ENCODE data around the gene NTM.

The NTM gene

GRCh38 chr11:131468565-131468964, 98.2 kb downstream of the NTM start:
- TF ChIP-seq TAF1 (IDR thresholded peaks at IDR 0.05; ENCODE audit: borderline replicate concordance, low read depth, low read length) (no peak), POLR2AphosphoS5 (IDR thresholded peaks at IDR 0.05; ENCODE audit: low read depth, low read length) (no peak), POLR2A (IDR thresholded peaks at IDR 0.05; ENCODE audit: low read depth, low read length) (no peak)
- no peak for FAIRE-seq
- DNase-seq (ENCODE audit: insufficient read length), result no peak

GRCh38 chr11:131470216-131470925, 100.0 kb downstream of the NTM start:
- no peak for DNase-seq (ENCODE audit: insufficient read length)
- no peak for FAIRE-seq

GRCh38 chr11:131471976-131472375, 101.6 kb downstream of the NTM start:
- TF ChIP-seq TAF1 (IDR thresholded peaks at IDR 0.05; ENCODE audit: borderline replicate concordance, low read depth, low read length) (no peak), POLR2A (IDR thresholded peaks at IDR 0.05; ENCODE audit: low read depth, low read length) (no peak), POLR2AphosphoS5 (IDR thresholded peaks at IDR 0.05; ENCODE audit: low read depth, low read length) (no peak)
- no peak for DNase-seq (ENCODE audit: insufficient read length)
- FAIRE-seq, result no peak

More at GRCh38 chr11:131470216-131470925, 100.0 kb downstream of the NTM start:
- TF ChIP-seq POLR2A (IDR thresholded peaks at IDR 0.05; ENCODE audit: low read depth, low read length) (no peak), TAF1 (IDR thresholded peaks at IDR 0.05; ENCODE audit: borderline replicate concordance, low read depth, low read length) (no peak), POLR2AphosphoS5 (IDR thresholded peaks at IDR 0.05; ENCODE audit: low read depth, low read length) (no peak)

- TF ChIP-seq POLR2A (IDR thresholded peaks at IDR 0.05; ENCODE audit: low read depth, low read length) (no peak), TAF1 (IDR thresholded peaks at IDR 0.05; ENCODE audit: borderline replicate concordance, low read depth, low read length) (no peak), POLR2AphosphoS5 (IDR thresholded peaks at IDR 0.05; ENCODE audit: low read depth, low read length) (no peak)
- FAIRE-seq, result no peak
These were observed 104.5 kb downstream of the NTM start for GRCh38 chr11:131474947-131475346.

GRCh38 chr11:131476266-131476665, 105.9 kb downstream of the NTM start:
- no peak for FAIRE-seq
- DNase-seq (ENCODE audit: insufficient read length), result no peak
- TF ChIP-seq TAF1 (IDR thresholded peaks at IDR 0.05; ENCODE audit: borderline replicate concordance, low read depth, low read length) (no peak), POLR2A (IDR thresholded peaks at IDR 0.05; ENCODE audit: low read depth, low read length) (no peak), POLR2AphosphoS5 (IDR thresholded peaks at IDR 0.05; ENCODE audit: low read depth, low read length) (no peak)

More at GRCh38 chr11:131474947-131475346, 104.5 kb downstream of the NTM start:
- no peak for DNase-seq (ENCODE audit: insufficient read length)

GRCh38 chr11:131478341-131478740, 107.9 kb downstream of the NTM start:
- FAIRE-seq, result no peak

GRCh38 chr11:131481303-131481702, 110.9 kb downstream of the NTM start:
- FAIRE-seq (no peak), DNase-seq (ENCODE audit: insufficient read length) (no peak)
- TF ChIP-seq POLR2AphosphoS5 (IDR thresholded peaks at IDR 0.05; ENCODE audit: low read depth, low read length) (no peak), TAF1 (IDR thresholded peaks at IDR 0.05; ENCODE audit: borderline replicate concordance, low read depth, low read length) (no peak), POLR2A (IDR thresholded peaks at IDR 0.05; ENCODE audit: low read depth, low read length) (no peak)

More at GRCh38 chr11:131478341-131478740, 107.9 kb downstream of the NTM start:
- no peak for TF ChIP-seq TAF1 (IDR thresholded peaks at IDR 0.05; ENCODE audit: borderline replicate concordance, low read depth, low read length)
- TF ChIP-seq POLR2A (IDR thresholded peaks at IDR 0.05; ENCODE audit: low read depth, low read length), result no peak
- no peak for DNase-seq (ENCODE audit: insufficient read length)

GRCh38 chr11:131481971-131482370, 111.6 kb downstream of the NTM start:
- FAIRE-seq (no peak), DNase-seq (ENCODE audit: insufficient read length) (no peak)
- TF ChIP-seq POLR2AphosphoS5 (IDR thresholded peaks at IDR 0.05; ENCODE audit: low read depth, low read length), result no peak

- no peak for TF ChIP-seq TAF1 (IDR thresholded peaks at IDR 0.05; ENCODE audit: borderline replicate concordance, low read depth, low read length)
- DNase-seq (ENCODE audit: insufficient read length) (no peak), FAIRE-seq (no peak)
These were observed 113.0 kb downstream of the NTM start for GRCh38 chr11:131483453-131483852.

- TF ChIP-seq TAF1 (IDR thresholded peaks at IDR 0.05; ENCODE audit: borderline replicate concordance, low read depth, low read length) (no peak), POLR2AphosphoS5 (IDR thresholded peaks at IDR 0.05; ENCODE audit: low read depth, low read length) (no peak), POLR2A (IDR thresholded peaks at IDR 0.05; ENCODE audit: low read depth, low read length) (no peak)
- FAIRE-seq, result no peak
These were observed 113.5 kb downstream of the NTM start for GRCh38 chr11:131483877-131484276.

GRCh38 chr11:131486100-131486499, 115.7 kb downstream of the NTM start:
- DNase-seq (ENCODE audit: insufficient read length) (no peak), FAIRE-seq (no peak)
- TF ChIP-seq TAF1 (IDR thresholded peaks at IDR 0.05; ENCODE audit: borderline replicate concordance, low read depth, low read length), result no peak
- no peak for TF ChIP-seq POLR2AphosphoS5 (IDR thresholded peaks at IDR 0.05; ENCODE audit: low read depth, low read length)
- no peak for TF ChIP-seq POLR2A (IDR thresholded peaks at IDR 0.05; ENCODE audit: low read depth, low read length)

More at GRCh38 chr11:131483877-131484276, 113.5 kb downstream of the NTM start:
- no peak for DNase-seq (ENCODE audit: insufficient read length)

- DNase-seq (ENCODE audit: insufficient read length) (no peak), FAIRE-seq (no peak)
- no peak for TF ChIP-seq TAF1 (IDR thresholded peaks at IDR 0.05; ENCODE audit: borderline replicate concordance, low read depth, low read length)
- TF ChIP-seq POLR2A (IDR thresholded peaks at IDR 0.05; ENCODE audit: low read depth, low read length), result no peak
- TF ChIP-seq POLR2AphosphoS5 (IDR thresholded peaks at IDR 0.05; ENCODE audit: low read depth, low read length), result no peak
These were observed 116.7 kb downstream of the NTM start for GRCh38 chr11:131486937-131487635.

All from GM12892 (cell line).